ENCODE results near the gene NLRP12.
A peak's percentile ranks its signal among the peaks of the same experiment; 100 is the strongest.

The NLRP12 gene

GRCh38 chr19:53868892-53869804, 45.0 kb upstream of the NLRP12 start (continued):
- TF ChIP-seq ZXDB (tag by site-specific recombination; IDR thresholded peaks at IDR 0.05), result peak; percentile 78
- TF ChIP-seq GLI2 (tag by site-specific recombination; IDR thresholded peaks at IDR 0.05; ENCODE audit: borderline replicate concordance, low read depth), result no peak
- no peak for TF ChIP-seq ZNF518A (tag by site-specific recombination; conservative IDR thresholded peaks at IDR 0.05; ENCODE audit: low read depth)
- TF ChIP-seq INSM2 (tag by site-specific recombination; IDR thresholded peaks at IDR 0.05), result no peak
- TF ChIP-seq ZNF248 (tag by site-specific recombination; IDR thresholded peaks at IDR 0.05), result no peak
- TF ChIP-seq ZSCAN16 (tag by site-specific recombination; IDR thresholded peaks at IDR 0.05), result no peak
- no peak for TF ChIP-seq ZNF2 (tag by site-specific recombination; IDR thresholded peaks at IDR 0.05)
- peak; percentile 73 for TF ChIP-seq PRDM10 (tag by site-specific recombination; IDR thresholded peaks at IDR 0.05)
- TF ChIP-seq OSR2 (tag by site-specific recombination; IDR thresholded peaks at IDR 0.05), result no peak
- TF ChIP-seq ZNF202 (tag by site-specific recombination; IDR thresholded peaks at IDR 0.05; ENCODE audit: borderline replicate concordance), result no peak
- no peak for TF ChIP-seq ZNF157 (tag by site-specific recombination; IDR thresholded peaks at IDR 0.05)
- peak; percentile 74; the same call in 1 of the 2 replicates for TF ChIP-seq ZNF561 (tag by site-specific recombination; IDR thresholded peaks at IDR 0.05; ENCODE audit: borderline replicate concordance)
- TF ChIP-seq ZFHX2 (tag by site-specific recombination; conservative IDR thresholded peaks at IDR 0.05), result peak; percentile 99
- TF ChIP-seq ZNF133 (tag by site-specific recombination; IDR thresholded peaks at IDR 0.05), result no peak
- TF ChIP-seq ZNF785 (tag by site-specific recombination; IDR thresholded peaks at IDR 0.05), result no peak
- TF ChIP-seq ZNF354C (tag by site-specific recombination; IDR thresholded peaks at IDR 0.05; ENCODE audit: borderline replicate concordance, low read depth), result no peak
- TF ChIP-seq ZNF747 (tag by site-specific recombination; IDR thresholded peaks at IDR 0.05), result no peak
- peak; percentile 97 for TF ChIP-seq EGR2 (tag by site-specific recombination; IDR thresholded peaks at IDR 0.05; ENCODE audit: low read depth)
- TF ChIP-seq ELK4 (IDR thresholded peaks at IDR 0.05; ENCODE audit: borderline replicate concordance, low read depth, low read length), result peak; percentile 70; the same call in 1 of the 2 replicates
